Measurements from ENCODE around the gene SCARF1.
"Not testable (repeated sequence)": the region's sequence is repeated elsewhere in the genome, so short reads cannot be mapped to it uniquely, and the experiment has no call there.

GRCh38 chr17:1663934-1664333 lies 18.4 kb upstream of the SCARF1 start:
- TF ChIP-seq POLR2A, POLR2AphosphoS5 (IDR thresholded peaks at IDR 0.05; ENCODE audit: low read depth, low read length): not testable (repeated sequence)

All from GM12892 (cell line).